RKO (cell line): ENCODE data around the gene CCDC192.
"Not testable (repeated sequence)": the region's sequence is repeated elsewhere in the genome, so short reads cannot be mapped to it uniquely, and the experiment has no call there.

ENCODE experiments used
- DNase-seq: peaks from one replicate; pipeline ENCODE4 v3.0.0-alpha.2; 2016; ENCODE audit warnings: low spot score

Gene CCDC192

GRCh38 chr5:127762412-127762811 is 59.2 kb downstream of the CCDC192 start:
- no peak for DNase-seq

- no peak for DNase-seq
Observed at GRCh38 chr5:127766676-127767335, 63.6 kb downstream of the CCDC192 start.

- DNase-seq: no peak
Observed at GRCh38 chr5:127769386-127769785, 66.2 kb downstream of the CCDC192 start.

GRCh38 chr5:127770272-127770671 is 67.1 kb downstream of the CCDC192 start:
- no peak for DNase-seq

GRCh38 chr5:127772531-127772930 is 69.3 kb downstream of the CCDC192 start:
- no peak for DNase-seq

GRCh38 chr5:127774221-127774620 is 71.0 kb downstream of the CCDC192 start:
- DNase-seq: no peak

GRCh38 chr5:127776477-127776876 is 73.3 kb downstream of the CCDC192 start:
- no peak for DNase-seq

- DNase-seq: no peak
Observed at GRCh38 chr5:127777957-127778356, 74.8 kb downstream of the CCDC192 start.

GRCh38 chr5:127782450-127782849 is 79.3 kb downstream of the CCDC192 start:
- DNase-seq: not testable (repeated sequence)

- peak; percentile 11 for DNase-seq
Observed at GRCh38 chr5:127785098-127785927, 82.1 kb downstream of the CCDC192 start.

GRCh38 chr5:127791439-127791838 is 88.2 kb downstream of the CCDC192 start:
- no peak for DNase-seq

GRCh38 chr5:127791908-127792307 is 88.7 kb downstream of the CCDC192 start:
- DNase-seq: not testable (repeated sequence)

- no peak for DNase-seq
Observed at GRCh38 chr5:127793052-127793451, 89.9 kb downstream of the CCDC192 start.

- DNase-seq: no peak
Observed at GRCh38 chr5:127793879-127794278, 90.7 kb downstream of the CCDC192 start.

- no peak for DNase-seq
Observed at GRCh38 chr5:127796211-127796610, 93.0 kb downstream of the CCDC192 start.

GRCh38 chr5:127799293-127799905 is 96.2 kb downstream of the CCDC192 start:
- no peak for DNase-seq

GRCh38 chr5:127801751-127802476 is 98.7 kb downstream of the CCDC192 start:
- DNase-seq: no peak

- DNase-seq: no peak
Observed at GRCh38 chr5:127802477-127802865, 99.3 kb downstream of the CCDC192 start.

- peak; percentile 5 for DNase-seq
Observed at GRCh38 chr5:127804886-127805426, 101.8 kb downstream of the CCDC192 start.

- no peak for DNase-seq
Observed at GRCh38 chr5:127805448-127805847, 102.3 kb downstream of the CCDC192 start.

- no peak for DNase-seq
Observed at GRCh38 chr5:127806776-127807175, 103.6 kb downstream of the CCDC192 start.

- DNase-seq: no peak
Observed at GRCh38 chr5:127809533-127809932, 106.3 kb downstream of the CCDC192 start.
